Subcutaneous abdominal adipose tissue (tissue), 5 donors: ENCODE results near the gene FEM1C.
"Not testable (repeated sequence)": the region's sequence is repeated elsewhere in the genome, so short reads cannot be mapped to it uniquely, and the experiment has no call there.

ENCODE experiments used
- H3K27ac ChIP-seq: one replicate; pipeline ENCODE4 v1.7.0; 2013; ENCODE audit warnings: low read depth, mild to moderate bottlenecking, inconsistent platforms, low read length, moderate library complexity
- H3K27me3 ChIP-seq, 5 donors: one replicate each; pipeline ENCODE4 v1.7.0; 2013; ENCODE audit warnings: low read length in 5 of 5, inconsistent platforms in 1 of 5; ENCODE audit not compliant: control insufficient read depth in 5 of 5, insufficient read depth in 4 of 5
- H3K36me3 ChIP-seq, 5 donors: one replicate each; pipeline ENCODE4 v1.7.0; 2013; ENCODE audit warnings: low read length in 5 of 5; ENCODE audit not compliant: control insufficient read depth in 5 of 5, insufficient read depth in 5 of 5
- H3K4me1 ChIP-seq, 5 donors: one replicate each; pipeline ENCODE4 v1.7.0; 2013; ENCODE audit warnings: low read length in 5 of 5, mild to moderate bottlenecking in 3 of 5, moderate library complexity in 1 of 5; ENCODE audit not compliant: control insufficient read depth in 5 of 5, insufficient read depth in 5 of 5
- H3K4me3 ChIP-seq, 5 donors: one replicate each; pipeline ENCODE4 v1.7.0; 2013; ENCODE audit warnings: low read length in 5 of 5, low read depth in 1 of 5
- H3K9ac ChIP-seq, 5 donors: one replicate each; pipeline ENCODE4 v1.7.0; 2013; ENCODE audit warnings: low read length in 5 of 5, mild to moderate bottlenecking in 4 of 5, moderate library complexity in 3 of 5
- H3K9me3 ChIP-seq, 5 donors: one replicate each; pipeline ENCODE4 v1.7.0; 2013; ENCODE audit warnings: low read length in 5 of 5; ENCODE audit not compliant: control insufficient read depth in 5 of 5
- donor health status: healthy.
- donor health status: healthy.
- donor health status: healthy.
- donor health status: healthy.
- donor health status: healthy.

The FEM1C gene

GRCh38 chr5:115484368-115484767 is 60.2 kb downstream of the FEM1C start:
- H3K27ac ChIP-seq = no peak overlapping the region
- peaks cover 0 to 3% (median 0%) of the 10 kb centered on the region in 5 donors for H3K4me1 ChIP-seq
- H3K9me3 ChIP-seq = no peaks in the 10 kb centered on the region
- no peaks in the 10 kb centered on the region for H3K36me3 ChIP-seq
- H3K9ac ChIP-seq = no peak overlapping the region
- H3K4me3 ChIP-seq = no peak overlapping the region
- no peaks in the 10 kb centered on the region for H3K27me3 ChIP-seq

DNA sequence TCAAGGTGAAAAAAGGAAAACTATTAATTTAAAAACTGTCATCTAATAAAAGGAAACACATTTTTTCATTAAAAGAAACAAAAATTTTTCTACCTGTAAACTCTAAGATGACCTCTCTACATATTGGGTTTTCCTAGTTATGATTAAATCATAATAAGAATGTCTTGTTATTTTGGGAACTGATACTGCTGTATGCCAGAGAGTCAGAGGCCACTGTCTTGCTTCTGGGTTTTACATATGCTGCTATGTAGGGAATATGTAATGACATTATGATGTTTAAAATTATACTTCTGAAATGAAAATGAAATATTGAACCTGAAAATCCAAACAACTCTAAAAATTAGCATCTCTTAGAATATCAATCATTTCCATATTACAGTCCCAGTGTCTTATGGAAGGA is 63.7 kb downstream of the FEM1C start:
- Histone ChIP-seq H3K36me3 (no peaks in the 10 kb centered on the region), H3K27me3 (no peaks in the 10 kb centered on the region), H3K9ac (no peak overlapping the region), H3K9me3 (no peaks in the 10 kb centered on the region), H3K4me3 (no peak overlapping the region), H3K27ac (no peak overlapping the region), H3K4me1 (peaks cover 0 to 3% (median 0%) of the 10 kb centered on the region in 5 donors)

DNA sequence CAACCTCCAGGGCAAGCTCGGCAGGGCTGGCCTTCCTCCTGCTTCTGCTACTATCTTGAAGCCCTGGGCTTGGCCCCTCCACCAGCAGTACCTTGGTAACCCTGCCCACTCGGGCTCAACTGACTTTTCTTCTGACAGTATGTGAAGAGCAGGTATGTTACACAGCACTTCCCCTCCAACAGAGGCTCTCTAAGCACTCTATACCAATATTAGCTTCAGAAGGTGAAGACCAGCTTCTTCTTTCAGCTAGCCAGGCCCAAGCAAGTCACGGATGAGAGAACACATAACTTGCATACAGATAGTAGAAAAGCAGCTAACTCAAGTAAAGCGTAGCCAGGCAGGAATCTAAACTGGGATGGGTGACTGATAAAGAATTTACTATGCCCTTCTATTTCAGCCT is 64.3 kb downstream of the FEM1C start:
- no peak overlapping the region for H3K4me3 ChIP-seq
- no peaks in the 10 kb centered on the region for H3K27me3 ChIP-seq
- H3K36me3 ChIP-seq = no peaks in the 10 kb centered on the region
- no peaks in the 10 kb centered on the region for H3K9me3 ChIP-seq
- no peak overlapping the region for H3K9ac ChIP-seq
- no peak overlapping the region for H3K27ac ChIP-seq
- H3K4me1 ChIP-seq = peaks cover 0 to 3% (median 0%) of the 10 kb centered on the region in 5 donors

DNA sequence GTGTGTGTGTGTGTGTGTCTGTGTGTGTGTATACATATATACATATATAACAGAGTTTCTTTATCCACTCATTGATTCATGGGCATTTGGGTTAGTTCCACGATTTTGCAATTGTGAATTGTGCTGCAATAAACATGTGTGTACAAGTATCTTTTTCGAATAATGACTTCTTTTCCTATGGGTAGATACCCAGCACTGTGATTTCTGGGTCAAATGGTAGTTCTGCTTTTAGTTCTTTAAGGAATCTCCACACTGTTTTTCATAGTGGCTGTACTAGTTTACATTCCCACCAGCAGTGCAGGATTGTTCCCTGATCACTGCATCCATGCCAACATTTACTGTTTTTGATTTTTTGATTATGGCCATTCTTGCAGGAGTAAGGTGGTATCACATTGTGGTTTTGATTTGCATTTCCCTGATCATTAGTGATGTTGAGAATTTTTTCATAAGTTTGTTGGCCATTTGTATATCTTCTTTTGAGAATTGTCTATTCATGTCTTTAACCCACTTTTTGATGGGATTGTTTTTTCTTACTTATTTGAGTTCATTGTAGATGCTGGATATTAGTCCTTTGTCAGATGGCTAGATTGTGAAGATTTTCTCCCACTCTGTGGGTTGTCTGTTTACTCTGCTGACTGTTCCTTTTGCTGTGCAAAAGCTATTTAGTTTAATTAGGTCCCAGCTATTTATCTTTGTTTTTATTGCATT is 65.3 kb downstream of the FEM1C start:
- H3K27me3 ChIP-seq, H3K9ac ChIP-seq, H3K4me3 ChIP-seq, H3K4me1 ChIP-seq, H3K27ac ChIP-seq, H3K9me3 ChIP-seq, H3K36me3 ChIP-seq: not testable (repeated sequence)

DNA sequence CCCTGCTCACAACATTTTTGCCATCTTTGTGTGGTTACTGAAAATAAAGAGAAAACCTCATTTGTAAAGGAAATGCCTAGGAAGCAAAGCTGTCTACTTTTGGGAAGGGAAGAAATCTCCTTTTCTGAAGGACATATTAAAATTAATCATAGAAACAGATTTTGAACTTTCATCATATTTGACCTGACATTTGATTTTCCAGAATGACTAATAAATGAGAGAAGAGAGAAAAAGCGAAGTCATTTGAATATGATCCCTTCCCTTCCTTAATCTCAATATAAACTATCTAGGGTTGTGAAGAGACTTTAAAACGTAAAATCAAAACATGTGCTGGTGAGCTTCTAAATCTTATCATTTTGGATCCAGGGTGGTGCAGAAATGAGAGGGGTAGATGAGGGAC is 66.3 kb downstream of the FEM1C start:
- no peaks in the 10 kb centered on the region for H3K27me3 ChIP-seq
- H3K9me3 ChIP-seq = no peaks in the 10 kb centered on the region
- no peak overlapping the region for H3K9ac ChIP-seq
- no peaks in the 10 kb centered on the region for H3K4me1 ChIP-seq
- no peaks in the 10 kb centered on the region for H3K36me3 ChIP-seq
- H3K4me3 ChIP-seq = no peak overlapping the region
- H3K27ac ChIP-seq = no peak overlapping the region

DNA sequence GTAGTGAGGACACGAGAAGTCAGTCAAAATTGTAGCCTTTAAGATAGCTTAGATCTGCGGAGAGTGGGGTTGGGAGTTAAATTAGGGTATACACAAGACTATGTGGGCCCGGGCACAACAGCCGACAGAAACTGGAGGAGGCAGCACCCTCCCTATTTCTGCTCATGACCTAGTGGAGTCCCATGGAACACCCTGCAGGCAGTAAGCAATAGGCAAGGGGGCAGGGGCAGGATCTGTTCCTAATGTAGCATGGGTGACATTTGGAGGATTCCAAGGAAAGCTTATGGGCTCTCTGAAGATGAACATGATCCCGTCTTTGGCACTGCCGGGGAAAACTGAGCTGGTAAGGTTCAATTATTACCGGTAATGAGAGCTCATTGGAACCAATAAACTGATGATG is 67.0 kb downstream of the FEM1C start:
- H3K27me3 ChIP-seq = no peaks in the 10 kb centered on the region
- no peak overlapping the region for H3K4me3 ChIP-seq
- H3K27ac ChIP-seq = no peak overlapping the region
- H3K9ac ChIP-seq = no peak overlapping the region
- H3K36me3 ChIP-seq = no peaks in the 10 kb centered on the region
- peaks cover 0 to 6% (median 4%) of the 10 kb centered on the region in 5 donors for H3K4me1 ChIP-seq
- no peaks in the 10 kb centered on the region for H3K9me3 ChIP-seq

GRCh38 chr5:115475788-115476187 is 68.8 kb downstream of the FEM1C start:
- no peaks in the 10 kb centered on the region for H3K27me3 ChIP-seq
- H3K36me3 ChIP-seq = no peaks in the 10 kb centered on the region
- no peak overlapping the region for H3K27ac ChIP-seq
- peaks cover 0 to 20% (median 17%) of the 10 kb centered on the region in 5 donors for H3K4me1 ChIP-seq
- H3K9ac ChIP-seq = no peak overlapping the region
- no peaks in the 10 kb centered on the region for H3K9me3 ChIP-seq
- H3K4me3 ChIP-seq = no peak overlapping the region

- H3K36me3 ChIP-seq = no peaks in the 10 kb centered on the region
- H3K9me3 ChIP-seq = no peaks in the 10 kb centered on the region
- H3K4me1 ChIP-seq = peaks cover 0 to 20% (median 17%) of the 10 kb centered on the region in 5 donors
- H3K27ac ChIP-seq = peak overlapping the region; percentile 38
- H3K4me3 ChIP-seq = no peak overlapping the region
- no peaks in the 10 kb centered on the region for H3K27me3 ChIP-seq
- H3K9ac ChIP-seq = no peak overlapping the region
Measured at GRCh38 chr5:115472271-115473025, 72.1 kb downstream of the FEM1C start.

DNA sequence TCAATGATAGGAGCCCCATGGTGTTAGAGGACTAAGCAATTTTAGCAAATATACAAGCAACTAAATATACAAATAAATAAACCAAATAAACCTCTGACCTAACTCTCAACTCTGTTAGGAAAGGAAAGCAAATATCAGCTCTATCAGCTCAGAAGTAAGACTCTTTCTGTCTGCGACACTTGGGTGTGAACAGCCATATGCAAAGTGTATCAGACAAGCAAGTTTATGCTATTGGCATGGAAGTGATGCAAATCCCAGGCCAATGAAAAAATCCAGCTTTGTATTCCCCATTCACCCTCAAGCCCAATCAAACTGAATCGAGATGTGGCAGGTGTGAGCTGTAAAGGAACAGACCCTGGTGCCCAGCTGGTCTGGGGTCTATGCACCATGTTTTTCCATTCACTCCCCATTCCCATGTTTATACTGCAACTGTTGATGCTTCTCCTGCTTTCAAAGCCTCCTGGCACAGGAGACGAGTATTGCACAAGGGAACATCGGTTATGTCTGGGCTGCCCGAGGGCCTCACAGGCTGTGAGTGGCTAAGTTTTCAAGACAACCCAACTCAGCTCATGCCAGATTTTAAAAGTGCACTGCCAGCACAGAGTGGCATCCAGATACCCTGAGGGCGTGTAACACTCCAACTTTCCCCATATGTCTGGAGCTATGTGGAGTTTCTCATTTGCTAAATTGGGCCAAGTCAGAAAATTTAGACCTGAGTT is 73.1 kb downstream of the FEM1C start:
- no peak overlapping the region for H3K4me3 ChIP-seq
- H3K36me3 ChIP-seq = no peaks in the 10 kb centered on the region
- no peaks in the 10 kb centered on the region for H3K27me3 ChIP-seq
- H3K9ac ChIP-seq = no peak overlapping the region
- H3K9me3 ChIP-seq = no peaks in the 10 kb centered on the region
- H3K27ac ChIP-seq = no peak overlapping the region
- peaks cover 0 to 20% (median 17%) of the 10 kb centered on the region in 5 donors for H3K4me1 ChIP-seq

- H3K9ac ChIP-seq = no peak overlapping the region
- no peak overlapping the region for H3K4me3 ChIP-seq
- H3K4me1 ChIP-seq = peaks cover 0 to 20% (median 17%) of the 10 kb centered on the region in 5 donors
- H3K36me3 ChIP-seq = no peaks in the 10 kb centered on the region
- H3K27ac ChIP-seq = no peak overlapping the region
- no peaks in the 10 kb centered on the region for H3K9me3 ChIP-seq
- H3K27me3 ChIP-seq = no peaks in the 10 kb centered on the region
Measured at GRCh38 chr5:115470921-115471320, 73.7 kb downstream of the FEM1C start.
